Brain pericyte (primary cell): ENCODE measurements around the gene SOHLH1.

ENCODE experiments used
- DNase-seq: peaks from one replicate; pipeline ENCODE4 v3.0.0-alpha.2; 2012; ENCODE audit warnings: low read depth, low spot score

SOHLH1 gene

GRCh38 chr9:135699440-135699839, at the start of gene SOHLH1:
SOHLH1 (minus strand) TSS chr9:135699481; CDS start chr9:135699467, 14 bp downstream.
- no peak for DNase-seq

- no peak for DNase-seq
Measured at GRCh38 chr9:135748676-135749075, 49.4 kb upstream of the SOHLH1 start.

GRCh38 chr9:135747311-135747710, 48.0 kb upstream of the SOHLH1 start:
- DNase-seq = no peak

GRCh38 chr9:135746565-135746964, 47.3 kb upstream of the SOHLH1 start:
- no peak for DNase-seq

GRCh38 chr9:135745686-135746324, 46.5 kb upstream of the SOHLH1 start:
- DNase-seq = no peak

GRCh38 chr9:135745189-135745588, 45.9 kb upstream of the SOHLH1 start:
- DNase-seq = no peak

GRCh38 chr9:135744333-135745070, 45.2 kb upstream of the SOHLH1 start:
- DNase-seq = no peak

GRCh38 chr9:135743546-135744332, 44.5 kb upstream of the SOHLH1 start:
- no peak for DNase-seq

- DNase-seq = no peak
Measured at GRCh38 chr9:135743021-135743420, 43.7 kb upstream of the SOHLH1 start.

GRCh38 chr9:135741276-135742219, 42.3 kb upstream of the SOHLH1 start:
- DNase-seq = no peak

- DNase-seq = no peak
Measured at GRCh38 chr9:135739271-135740220, 40.3 kb upstream of the SOHLH1 start.

GRCh38 chr9:135737840-135738521, 38.7 kb upstream of the SOHLH1 start:
- no peak for DNase-seq

GRCh38 chr9:135736979-135737839, 37.9 kb upstream of the SOHLH1 start:
- DNase-seq = no peak

GRCh38 chr9:135736272-135736978, 37.1 kb upstream of the SOHLH1 start:
- DNase-seq = no peak

- DNase-seq = no peak
Measured at GRCh38 chr9:135734616-135735144, 35.4 kb upstream of the SOHLH1 start.

GRCh38 chr9:135732569-135733257, 33.4 kb upstream of the SOHLH1 start:
- no peak for DNase-seq

- no peak for DNase-seq
Measured at GRCh38 chr9:135731454-135731853, 32.2 kb upstream of the SOHLH1 start.
